Measurements from ENCODE around the gene RSBN1L.

RSBN1L gene

DNA sequence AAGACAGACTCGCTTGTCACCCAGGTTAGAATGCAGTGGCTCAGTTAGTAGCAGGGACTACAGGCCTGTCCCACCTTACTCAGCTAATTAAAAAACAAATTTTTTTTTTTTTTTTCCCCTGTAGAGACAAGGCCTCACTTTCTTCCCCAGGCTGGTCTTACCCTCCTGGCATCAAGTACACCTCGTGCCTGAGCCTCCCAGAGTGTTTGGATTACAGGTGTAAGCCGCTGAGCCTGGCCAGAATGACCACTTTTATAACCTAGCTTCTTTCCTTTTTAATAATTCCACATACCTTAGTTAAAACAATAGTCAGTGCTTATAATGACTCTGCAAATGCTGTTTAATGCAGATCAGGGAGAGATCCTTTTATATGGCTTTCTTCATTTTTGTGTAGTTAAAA is 31.3 kb downstream of the RSBN1L start:
- DNase-seq (ENCODE audit: low spot score): no peak
- TF ChIP-seq, protein P1, sequence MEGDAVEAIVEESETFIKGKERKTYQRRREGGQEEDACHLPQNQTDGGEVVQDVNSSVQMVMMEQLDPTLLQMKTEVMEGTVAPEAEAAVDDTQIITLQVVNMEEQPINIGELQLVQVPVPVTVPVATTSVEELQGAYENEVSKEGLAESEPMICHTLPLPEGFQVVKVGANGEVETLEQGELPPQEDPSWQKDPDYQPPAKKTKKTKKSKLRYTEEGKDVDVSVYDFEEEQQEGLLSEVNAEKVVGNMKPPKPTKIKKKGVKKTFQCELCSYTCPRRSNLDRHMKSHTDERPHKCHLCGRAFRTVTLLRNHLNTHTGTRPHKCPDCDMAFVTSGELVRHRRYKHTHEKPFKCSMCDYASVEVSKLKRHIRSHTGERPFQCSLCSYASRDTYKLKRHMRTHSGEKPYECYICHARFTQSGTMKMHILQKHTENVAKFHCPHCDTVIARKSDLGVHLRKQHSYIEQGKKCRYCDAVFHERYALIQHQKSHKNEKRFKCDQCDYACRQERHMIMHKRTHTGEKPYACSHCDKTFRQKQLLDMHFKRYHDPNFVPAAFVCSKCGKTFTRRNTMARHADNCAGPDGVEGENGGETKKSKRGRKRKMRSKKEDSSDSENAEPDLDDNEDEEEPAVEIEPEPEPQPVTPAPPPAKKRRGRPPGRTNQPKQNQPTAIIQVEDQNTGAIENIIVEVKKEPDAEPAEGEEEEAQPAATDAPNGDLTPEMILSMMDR (IDR thresholded peaks at IDR 0.05; ENCODE audit: borderline replicate concordance, control extremely low read depth, extremely low read depth, insufficient read depth, missing control alignments): no peak
- in situ Hi-C loops (cut with MboI; ENCODE audit: low sequenced_read_pairs, unreplicated experiment): no loop called here

DNA sequence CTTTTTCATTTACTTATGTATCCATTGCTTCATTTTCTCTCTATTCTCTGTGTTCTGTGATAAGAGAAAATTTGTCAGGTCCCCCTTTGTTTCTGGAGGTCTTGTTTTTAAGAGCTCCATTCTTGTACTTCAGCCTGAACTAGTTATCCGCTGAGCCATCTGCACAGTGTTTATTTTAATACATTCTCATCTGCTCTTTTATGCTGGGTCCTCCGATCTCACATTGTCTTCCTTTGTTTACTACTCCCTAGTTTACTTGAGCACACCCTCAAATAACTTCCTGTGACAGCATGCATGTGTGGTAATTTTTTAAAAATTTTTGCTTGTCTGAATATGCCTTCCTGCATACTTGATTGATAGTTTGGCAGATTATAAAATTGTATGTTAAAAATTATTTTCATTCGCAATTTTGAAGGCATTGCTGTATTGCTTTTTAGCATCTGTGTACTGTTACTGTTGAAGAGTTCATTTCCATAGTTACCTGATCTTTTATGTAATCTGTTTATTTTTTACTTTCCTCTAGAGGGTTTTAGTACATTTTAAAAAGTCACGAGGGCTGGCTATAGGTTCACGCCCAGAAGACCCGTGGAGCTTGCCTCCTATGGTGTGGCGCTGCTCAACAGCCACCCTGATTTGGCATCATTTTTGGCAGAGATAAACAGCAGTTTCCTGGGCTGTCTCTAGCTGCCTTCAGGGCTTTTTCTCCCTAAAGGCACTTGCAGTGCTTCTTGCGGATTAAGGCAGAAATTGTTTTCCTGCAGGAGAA is 31.9 kb downstream of the RSBN1L start:
- in situ Hi-C loops (cut with MboI; ENCODE audit: low sequenced_read_pairs, unreplicated experiment): no loop called here
- DNase-seq (ENCODE audit: low spot score): no peak
- TF ChIP-seq, protein P1 (IDR thresholded peaks at IDR 0.05; ENCODE audit: borderline replicate concordance, control extremely low read depth, extremely low read depth, insufficient read depth, missing control alignments): no peak

DNA sequence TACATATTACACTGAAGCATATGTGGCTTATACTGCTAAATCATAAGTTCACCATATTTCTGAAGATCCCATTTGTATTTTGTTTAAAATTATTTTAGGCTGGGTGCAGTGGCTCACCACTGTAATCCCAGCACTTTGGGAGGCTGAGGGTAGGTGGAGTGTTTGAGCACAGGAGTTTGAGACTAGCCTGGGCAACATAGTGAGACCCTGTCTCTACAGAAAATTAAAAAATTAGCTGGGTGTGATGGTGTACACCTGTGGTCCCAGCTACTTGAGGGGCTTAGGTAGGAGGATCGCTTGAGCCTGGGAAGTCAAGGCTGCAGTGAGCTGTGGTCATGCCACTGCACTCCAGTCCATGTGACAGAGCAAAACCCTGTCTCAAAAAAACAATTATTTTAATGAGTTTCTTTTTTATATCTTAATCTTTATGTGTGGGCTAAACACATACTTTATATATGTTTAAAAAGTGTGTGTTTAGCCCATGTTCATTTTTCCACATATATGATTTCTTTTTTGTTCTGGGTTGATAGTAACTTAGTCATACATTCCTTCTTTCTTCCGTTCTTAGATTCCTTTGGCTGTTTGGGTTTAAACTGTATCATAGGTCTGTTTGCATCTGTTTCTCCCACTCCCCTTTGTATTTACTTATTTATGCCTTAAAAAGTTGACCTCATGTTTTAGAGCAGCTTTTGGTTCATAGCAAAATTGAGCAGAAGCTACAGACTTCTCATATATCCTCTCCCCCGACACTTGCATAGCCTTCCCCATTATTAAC is 33.5 kb downstream of the RSBN1L start:
- TF ChIP-seq, protein P1 (IDR thresholded peaks at IDR 0.05; ENCODE audit: borderline replicate concordance, control extremely low read depth, extremely low read depth, insufficient read depth, missing control alignments): no peak
- no peak for DNase-seq (ENCODE audit: low spot score)

DNA sequence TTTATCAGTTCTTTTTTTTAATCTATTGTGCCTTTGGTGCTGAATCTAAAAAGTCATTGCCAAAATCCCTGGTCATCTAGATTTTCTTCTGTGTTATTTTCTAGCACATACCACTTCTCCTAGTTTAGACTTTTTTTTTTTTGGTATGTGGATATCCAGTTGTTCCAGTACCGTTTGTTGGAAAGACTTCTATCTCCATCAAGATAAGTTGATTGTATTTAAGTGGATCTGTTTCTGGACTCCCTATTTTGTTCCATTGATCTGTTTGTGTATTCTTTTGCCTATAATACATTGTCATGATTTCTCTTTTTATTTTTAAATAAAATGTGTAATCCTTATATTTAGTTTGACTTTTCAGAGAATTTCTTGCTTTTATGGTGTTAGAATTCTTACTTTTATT is 35.5 kb downstream of the RSBN1L start:
- DNase-seq (ENCODE audit: low spot score): no peak
- in situ Hi-C loops (cut with MboI; ENCODE audit: low sequenced_read_pairs, unreplicated experiment): no loop called here
- TF ChIP-seq, protein P1 (IDR thresholded peaks at IDR 0.05; ENCODE audit: borderline replicate concordance, control extremely low read depth, extremely low read depth, insufficient read depth, missing control alignments): no peak

More for the DNA sequence above, 33.5 kb downstream of the RSBN1L start:
- in situ Hi-C loops (cut with MboI; ENCODE audit: low sequenced_read_pairs, unreplicated experiment): no loop called here

DNA sequence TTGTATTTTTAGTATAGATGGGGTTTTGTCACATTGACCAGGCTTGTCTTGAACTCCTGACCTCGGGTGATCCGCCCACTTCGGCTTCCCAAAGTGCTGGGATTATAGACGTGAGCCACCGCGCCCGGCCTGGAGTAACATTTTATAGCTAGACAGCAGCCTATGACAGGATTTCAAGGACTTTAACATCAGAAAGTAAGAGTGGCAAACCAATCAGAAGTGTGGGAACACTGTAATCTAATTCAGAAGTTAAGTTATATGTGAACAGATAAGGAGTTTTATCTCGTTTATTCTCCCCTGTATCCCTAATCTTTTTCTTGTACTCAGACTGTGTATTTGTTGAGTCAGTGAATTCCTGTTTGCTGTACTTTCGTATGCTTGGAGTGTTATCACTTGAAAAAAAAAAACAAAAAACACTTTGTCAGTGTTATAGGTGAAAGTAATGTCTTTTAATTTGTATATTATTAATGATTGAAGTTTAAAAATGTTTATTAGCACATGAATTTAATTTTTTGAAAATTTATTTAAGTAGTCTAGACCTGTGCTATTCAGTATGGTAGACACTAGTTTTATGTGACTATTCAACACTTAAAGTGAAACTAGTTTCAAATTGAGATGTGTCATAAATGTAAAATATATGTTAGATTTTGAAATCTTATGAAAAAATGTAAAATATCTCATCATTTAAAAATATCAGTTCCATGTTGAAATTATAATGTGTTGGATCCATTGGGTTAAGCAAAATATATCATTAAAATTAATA is 38.6 kb downstream of the RSBN1L start:
- in situ Hi-C loops (cut with MboI; ENCODE audit: low sequenced_read_pairs, unreplicated experiment): no loop called here
- TF ChIP-seq, protein P1 (IDR thresholded peaks at IDR 0.05; ENCODE audit: borderline replicate concordance, control extremely low read depth, extremely low read depth, insufficient read depth, missing control alignments): no peak
- DNase-seq (ENCODE audit: low spot score): no peak

DNA sequence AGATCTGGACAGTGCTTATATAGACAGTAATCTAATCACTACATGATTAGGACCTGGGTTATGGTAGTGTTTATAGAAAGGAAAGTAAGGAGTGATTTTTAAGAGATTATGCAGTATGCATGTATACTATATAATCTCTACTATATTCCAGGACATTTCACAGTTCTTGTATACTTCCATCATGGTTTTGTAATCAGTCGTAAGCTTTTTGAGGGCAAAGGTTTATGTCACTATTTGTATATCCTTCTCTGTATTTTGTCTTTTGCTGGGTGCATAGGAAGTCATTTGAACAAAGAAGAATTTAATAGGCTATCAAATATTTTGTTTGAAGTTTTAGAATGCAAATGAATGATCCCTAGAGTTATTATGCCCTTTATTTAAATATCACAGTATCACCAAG is 39.2 kb downstream of the RSBN1L start:
- DNase-seq (ENCODE audit: low spot score): no peak
- TF ChIP-seq, protein P1 (IDR thresholded peaks at IDR 0.05; ENCODE audit: borderline replicate concordance, control extremely low read depth, extremely low read depth, insufficient read depth, missing control alignments): no peak
- in situ Hi-C loops (cut with MboI; ENCODE audit: low sequenced_read_pairs, unreplicated experiment): no loop called here

All from GM13976 (cell line).